K562 (cell line): ENCODE data around the gene B3GNT4. TPM values are rescaled to one million over a fixed set of nuclear protein-coding genes. Genes with fewer than 3 reads are reported as not detected.

Experiments used
- CBX3 ChIP-seq, 2 experiments: IDR thresholded peaks; 1 replicate in 1 of 2; 2 replicates in 1 of 2; pipeline ENCODE4 v1.6.1; 2012; ENCODE audit warnings: inconsistent platforms in 2 of 2, low read length in 2 of 2, borderline replicate concordance in 1 of 2, control low read depth in 1 of 2
- CEBPG ChIP-seq, 3 experiments: fragments of 200-800 bp in 1 of 3; sonication (Bioruptor generic) in 1 of 3; sonication (generic) in 1 of 3; formaldehyde crosslinking in 1 of 3; IDR thresholded peaks in 2 of 3; conservative IDR thresholded peaks in 1 of 3; 2 replicates each; pipeline versions ENCODE4 v1.6.1 to v1.8.0; 2016 to 2022; ENCODE audit warnings: missing compliant biosample characterization in 2 of 3, missing genetic modification characterization in 2 of 3, mild to moderate bottlenecking in 1 of 3, missing genetic modification reagents in 1 of 3
- CREM ChIP-seq: IDR thresholded peaks from 2 replicates; pipeline ENCODE4 v1.6.1; 2014; ENCODE audit warnings: antibody characterized with exemption, low read depth
- CXXC5 ChIP-seq: fragments of 250-450 bp; sonication (Bioruptor Pico); IDR thresholded peaks from 2 replicates; pipeline ENCODE4 v1.8.0; 2022; ENCODE audit warnings: inconsistent platforms, mild to moderate bottlenecking, moderate library complexity
- FOXP1 ChIP-seq: sonication (generic); formaldehyde crosslinking; IDR thresholded peaks from 2 replicates; pipeline ENCODE4 v1.8.0; 2022; ENCODE audit warnings: mild to moderate bottlenecking, missing genetic modification reagents
- LARP7 ChIP-seq: fragments of 450-650 bp; IDR thresholded peaks from 2 replicates; pipeline ENCODE4 v1.6.1; 2016
- MED1 ChIP-seq: sonication (generic); formaldehyde crosslinking; IDR thresholded peaks from 2 replicates; pipeline ENCODE4 v1.8.1; 2023; ENCODE audit warnings: missing genetic modification reagents, borderline replicate concordance
- MTA1 ChIP-seq: fragments of 450-650 bp; IDR thresholded peaks from 2 replicates; pipeline ENCODE4 v1.6.1; 2017; ENCODE audit warnings: borderline replicate concordance
- NR0B1 ChIP-seq: fragments of 450-650 bp; IDR thresholded peaks from one replicate; pipeline ENCODE4 v1.6.1; 2018; ENCODE audit warnings: mild to moderate bottlenecking, moderate library complexity; ENCODE audit not compliant: partially characterized antibody
- RB1 ChIP-seq: fragments of 450-650 bp; IDR thresholded peaks from 2 replicates; pipeline ENCODE4 v1.6.1; 2017; ENCODE audit warnings: low read depth, mild to moderate bottlenecking
- SP1 ChIP-seq: sonication (generic); formaldehyde crosslinking; IDR thresholded peaks from 2 replicates; pipeline ENCODE4 v1.8.1; 2022; ENCODE audit warnings: mild to moderate bottlenecking, missing genetic modification reagents
- TAF1 ChIP-seq: IDR thresholded peaks from 2 replicates; pipeline ENCODE4 v1.6.1; 2011; ENCODE audit warnings: mild to moderate bottlenecking, low read length, moderate library complexity; ENCODE audit not compliant: insufficient read depth, control insufficient read depth, severe bottlenecking; ENCODE audit errors: extremely low read depth
- ZKSCAN3 ChIP-seq: fragments of 250-450 bp; sonication (Bioruptor Pico); IDR thresholded peaks from 2 replicates; pipeline ENCODE4 v1.4.0; 2020
- ZNF431 ChIP-seq: sonication (generic); formaldehyde crosslinking; IDR thresholded peaks from 2 replicates; pipeline ENCODE4 v1.8.0; 2022; ENCODE audit warnings: mild to moderate bottlenecking, missing genetic modification reagents
- ZNF592 ChIP-seq: fragments of 450-650 bp; IDR thresholded peaks from 2 replicates; pipeline ENCODE4 v1.6.1; 2017; ENCODE audit warnings: antibody characterized with exemption, mild to moderate bottlenecking
- polyA plus RNA-seq, 8 experiments: library from polyadenylated mRNA; depleted of rRNA in 4 of 8; stranded (reverse) in 5 of 8; unstranded in 3 of 8; fragments of >200 nt; fragmentation: Nextera tagmentation in 2 of 8; fragmentation: Illumina TruSeq in 1 of 8; extraction: Ambion mirVana in 2 of 8; extraction: Trizol in 1 of 8; gene quantifications; 2 replicates each; pipeline versions ENCODE4 v1.2.1 to v1.2.3, GENCODE V29; 2011 to 2014; ENCODE audit warnings: inconsistent platforms in 1 of 8, missing spikeins in 1 of 8
- total RNA-seq, 7 experiments: library from RNA; depleted of rRNA in 6 of 7; stranded (reverse); fragments of >200 nt in 6 of 7; fragmentation: Illumina TruSeq in 2 of 7; extraction: Trizol in 2 of 7; gene quantifications; 2 replicates each; pipeline versions ENCODE4 v1.2.1 to v1.2.3, GENCODE V29; 2011 to 2021; ENCODE audit warnings: low replicate concordance in 1 of 7
- TF ChIP-seq, protein P1 (sequence below): sonication (generic); formaldehyde crosslinking; IDR thresholded peaks from 2 replicates; pipeline ENCODE4 v1.8.0; 2022; ENCODE audit warnings: mild to moderate bottlenecking, missing genetic modification reagents

Gene B3GNT4
- total and polyA plus RNA-seq, 9 of the 15 experiments (the other 6 are each of a cell fraction or from before 2014, with no cell fraction given) = 0.17 to 3.2 (median 1.3) TPM

GRCh38 chr12:122203301-122204166, at the start of gene B3GNT4 (continued):
- TF ChIP-seq ZNF592 = peak; percentile 27; the same call in 1 of the 2 replicates
- TF ChIP-seq CEBPG (CRISPR knock-in tag; IDR thresholded peaks at IDR 0.05) = no peak
- no peak for TF ChIP-seq CEBPG (tag; conservative IDR thresholded peaks at IDR 0.05 in 1 of 2, IDR thresholded peaks at IDR 0.05 in 1 of 2)
- 0 out of 2 replicates have a peak, but pooled peaks have one; percentile 21 for TF ChIP-seq CREM
- no peak for TF ChIP-seq LARP7
- TF ChIP-seq RB1 = peak; percentile 72; the same call in 1 of the 2 replicates
- peak; percentile 20 for TF ChIP-seq TAF1
- peak; percentile 55; the same call in 1 of the 2 replicates for TF ChIP-seq SP1 (CRISPR knock-in tag)
- TF ChIP-seq, protein P1, sequence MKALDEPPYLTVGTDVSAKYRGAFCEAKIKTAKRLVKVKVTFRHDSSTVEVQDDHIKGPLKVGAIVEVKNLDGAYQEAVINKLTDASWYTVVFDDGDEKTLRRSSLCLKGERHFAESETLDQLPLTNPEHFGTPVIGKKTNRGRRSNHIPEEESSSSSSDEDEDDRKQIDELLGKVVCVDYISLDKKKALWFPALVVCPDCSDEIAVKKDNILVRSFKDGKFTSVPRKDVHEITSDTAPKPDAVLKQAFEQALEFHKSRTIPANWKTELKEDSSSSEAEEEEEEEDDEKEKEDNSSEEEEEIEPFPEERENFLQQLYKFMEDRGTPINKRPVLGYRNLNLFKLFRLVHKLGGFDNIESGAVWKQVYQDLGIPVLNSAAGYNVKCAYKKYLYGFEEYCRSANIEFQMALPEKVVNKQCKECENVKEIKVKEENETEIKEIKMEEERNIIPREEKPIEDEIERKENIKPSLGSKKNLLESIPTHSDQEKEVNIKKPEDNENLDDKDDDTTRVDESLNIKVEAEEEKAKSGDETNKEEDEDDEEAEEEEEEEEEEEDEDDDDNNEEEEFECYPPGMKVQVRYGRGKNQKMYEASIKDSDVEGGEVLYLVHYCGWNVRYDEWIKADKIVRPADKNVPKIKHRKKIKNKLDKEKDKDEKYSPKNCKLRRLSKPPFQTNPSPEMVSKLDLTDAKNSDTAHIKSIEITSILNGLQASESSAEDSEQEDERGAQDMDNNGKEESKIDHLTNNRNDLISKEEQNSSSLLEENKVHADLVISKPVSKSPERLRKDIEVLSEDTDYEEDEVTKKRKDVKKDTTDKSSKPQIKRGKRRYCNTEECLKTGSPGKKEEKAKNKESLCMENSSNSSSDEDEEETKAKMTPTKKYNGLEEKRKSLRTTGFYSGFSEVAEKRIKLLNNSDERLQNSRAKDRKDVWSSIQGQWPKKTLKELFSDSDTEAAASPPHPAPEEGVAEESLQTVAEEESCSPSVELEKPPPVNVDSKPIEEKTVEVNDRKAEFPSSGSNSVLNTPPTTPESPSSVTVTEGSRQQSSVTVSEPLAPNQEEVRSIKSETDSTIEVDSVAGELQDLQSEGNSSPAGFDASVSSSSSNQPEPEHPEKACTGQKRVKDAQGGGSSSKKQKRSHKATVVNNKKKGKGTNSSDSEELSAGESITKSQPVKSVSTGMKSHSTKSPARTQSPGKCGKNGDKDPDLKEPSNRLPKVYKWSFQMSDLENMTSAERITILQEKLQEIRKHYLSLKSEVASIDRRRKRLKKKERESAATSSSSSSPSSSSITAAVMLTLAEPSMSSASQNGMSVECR (CRISPR knock-in tag) = peak; percentile 67
- TF ChIP-seq ZNF431 (CRISPR knock-in tag) = peak; percentile 44; the same call in 1 of the 2 replicates
- no peak for TF ChIP-seq MTA1
- TF ChIP-seq CXXC5 = peak; percentile 86
- TF ChIP-seq CBX3 (IDR thresholded peaks at IDR 0.05; ENCODE audit: borderline replicate concordance in 1 of 2, low read length in 2 of 2) = peak in 1 of 2 experiments; percentile 25; a peak in 1 of 3 replicates
- no peak for TF ChIP-seq NR0B1
- TF ChIP-seq ZKSCAN3 (CRISPR knock-in tag) = no peak
- TF ChIP-seq FOXP1 (CRISPR knock-in tag) = 0 out of 2 replicates have a peak, but pooled peaks have one; percentile 17
- no peak for TF ChIP-seq MED1 (CRISPR knock-in tag)
